ENCODE measurements around the gene APOBEC3A. TPM values are rescaled to one million over a fixed set of nuclear protein-coding genes. Genes with fewer than 3 reads are reported as not detected.

APOBEC3A gene
- total and polyA plus RNA-seq, 2 of the 8 experiments (the other 6 are each of a cell fraction or from before 2014, with no cell fraction given), result not detected

- Histone ChIP-seq H2AK5ac (ENCODE audit: low read depth, low read length) (no peak overlapping the region), H3K79me1 (ENCODE audit: low read depth, low read length) (no peaks in the 10 kb centered on the region), H2BK15ac (ENCODE audit: low read length) (0 out of 2 replicates have a peak overlapping the region, but pooled peaks have one; percentile 16), H3K36me3 (ENCODE audit: control insufficient read depth in 2 of 4, insufficient read depth in 4 of 4, low read length in 3 of 4) (no peaks in the 10 kb centered on the region), H3K18ac (ENCODE audit: extremely low read depth, low read length) (no peak overlapping the region), H2BK120ac (replicated peaks; ENCODE audit: low read depth, low read length) (no peak overlapping the region), H3K79me2 (ENCODE audit: control insufficient read depth in 1 of 2, insufficient read depth in 2 of 2, low read length in 2 of 2) (no peaks in the 10 kb centered on the region), H4K8ac (ENCODE audit: extremely low read depth, insufficient read depth, low read length) (no peak overlapping the region), H3K4me1 (replicated peaks in 1 of 4; ENCODE audit: control insufficient read depth in 3 of 4, insufficient read depth in 4 of 4, low read length in 3 of 4) (peaks cover 0 to 7% (median 2%) of the 10 kb centered on the region in 4 experiments; a peak in 3 of 7 replicates), H3K14ac (ENCODE audit: insufficient read length) (no peak overlapping the region), H2BK20ac (ENCODE audit: low read length) (no peak overlapping the region; the same call in 1 of the 2 replicates), H4K20me1 (replicated peaks in 1 of 2; ENCODE audit: control insufficient read depth in 1 of 2, insufficient read depth in 2 of 2, low read length in 2 of 2) (no peaks in the 10 kb centered on the region), H2BK12ac (ENCODE audit: low read depth, low read length) (peak overlapping the region; percentile 14; the same call in 1 of the 2 replicates), H3K23me2 (ENCODE audit: low read depth, low read length) (no peaks in the 10 kb centered on the region), H3K4me2 (ENCODE audit: insufficient read depth in 1 of 2, low read depth in 2 of 2, low read length in 2 of 2) (no peak overlapping the region), H3K4ac (replicated peaks; ENCODE audit: insufficient read length, low read depth, low read length) (no peak overlapping the region), H3K27ac (ENCODE audit: low read depth, low read length) (no peak overlapping the region), H2AFZ (ENCODE audit: low read length) (no peak overlapping the region), H2BK5ac (ENCODE audit: low read depth, low read length) (no peak overlapping the region), H3K27me3 (replicated peaks in 1 of 4; ENCODE audit: control insufficient read depth in 3 of 4, extremely low read depth in 1 of 4, insufficient read depth in 3 of 4, low read length in 3 of 4) (no peaks in the 10 kb centered on the region; a peak in 2 of 7 replicates), H3K9me3 (ENCODE audit: insufficient read depth in 2 of 2, low read depth in 1 of 2, low read length in 1 of 2) (peaks cover 6 to 10% of the 10 kb centered on the region in 2 experiments; a peak in 3 of 4 replicates), H4K5ac (ENCODE audit: insufficient read length, low read depth, low read length) (no peak overlapping the region), H3K4me3 (ENCODE audit: extremely low read depth in 1 of 4, insufficient read depth in 2 of 4, low read depth in 3 of 4, low read length in 4 of 4) (no peak overlapping the region), H3K23ac (ENCODE audit: insufficient read length) (no peak overlapping the region), H4K91ac (replicated peaks; ENCODE audit: insufficient read length, low read length) (no peak overlapping the region), H3K56ac (replicated peaks; ENCODE audit: insufficient read length, low read depth, low read length) (no peak overlapping the region), H3K9ac (replicated peaks in 1 of 4; ENCODE audit: extremely low read depth in 1 of 4, low read depth in 3 of 4, low read length in 3 of 4) (no peak overlapping the region)
- FAIRE-seq (no peak), DNase-seq (ENCODE audit: low read depth in 1 of 2, low spot score in 2 of 2) (no peak)
- POLR2A ChIA-PET (ENCODE audit: partially characterized antibody), result interaction anchor here (2.0 kb wide), 1 partner anchor 11 kb away, joined by 8 read pairs; the partner anchor contains the start of gene APOBEC3B
- WGBS, 2 experiments (ENCODE audit: extremely low coverage in 1 of 2, insufficient coverage in 1 of 2, insufficient read length in 1 of 2, insufficient replicate concordance in 2 of 2, low coverage in 1 of 2, low lambda C conversion rate in 2 of 2, missing lambda C conversion rate in 1 of 2), result 100% methylated on average over 5 of the region's 5 CpGs; no CpG with 5 or more reads in 1 of the 2 experiments
- CTCF ChIA-PET (ENCODE audit: partially characterized antibody), result interaction anchor here (0.6 to 7.1 kb wide), 12 partner anchors 12 to 338 kb away, joined by 3 to 63 read pairs (median 3); partner anchors contain the start of gene APOBEC3B
- TF ChIP-seq SP1 (IDR thresholded peaks at IDR 0.05; ENCODE audit: low read depth, low read length), result no peak
- no peak for TF ChIP-seq ATF3 (IDR thresholded peaks at IDR 0.05; ENCODE audit: insufficient read depth, low read depth, low read length)
- no peak for TF ChIP-seq CHD2 (IDR thresholded peaks at IDR 0.05; ENCODE audit: low read length)
- TF ChIP-seq SRF (IDR thresholded peaks at IDR 0.05; ENCODE audit: low read depth, low read length), result no peak
- no peak for TF ChIP-seq RNF2 (IDR thresholded peaks at IDR 0.05; ENCODE audit: borderline replicate concordance, low read depth, low read length, missing control alignments, poor library complexity, severe bottlenecking)
- TF ChIP-seq MAFK (IDR thresholded peaks at IDR 0.05; ENCODE audit: low read depth, low read length), result no peak
- no peak for TF ChIP-seq HDAC6 (IDR thresholded peaks at IDR 0.05; ENCODE audit: low read depth, low read length)
- no peak for TF ChIP-seq HDAC2 (IDR thresholded peaks at IDR 0.05; ENCODE audit: borderline replicate concordance in 1 of 2, low read depth in 2 of 2, low read length in 2 of 2)
- TF ChIP-seq POLR2AphosphoS5 (IDR thresholded peaks at IDR 0.05; ENCODE audit: low read depth, low read length), result no peak
- TF ChIP-seq CTBP2 (IDR thresholded peaks at IDR 0.05; ENCODE audit: borderline replicate concordance, insufficient read depth, insufficient read length, low read length), result no peak
- TF ChIP-seq BRCA1 (IDR thresholded peaks at IDR 0.05; ENCODE audit: low read depth, low read length), result no peak
- no peak for TF ChIP-seq CHD1 (IDR thresholded peaks at IDR 0.05; ENCODE audit: low read depth, low read length)
- no peak for TF ChIP-seq KDM5A (IDR thresholded peaks at IDR 0.05; ENCODE audit: low read length)
These were observed 13.8 kb downstream of the APOBEC3A start for GRCh38 chr22:38971202-38971601.
